H1 (cell line): ENCODE measurements around the gene CEP350. TPM values are rescaled to one million over a fixed set of nuclear protein-coding genes. Genes with fewer than 3 reads are reported as not detected.

Experiments
- CTCF ChIA-PET: fragments of 300-600 bp; sonication (Branson Sonifier 250); formaldehyde crosslinking; loops from one replicate; lab custom pipeline; 2021; ENCODE audit not compliant: partially characterized antibody; lab: Charles Lee
- POLR2A ChIA-PET: fragments of 300-600 bp; sonication (Branson Sonifier 250); formaldehyde crosslinking; loops from one replicate; lab custom pipeline; 2021; ENCODE audit warnings: inconsistent platforms; ENCODE audit not compliant: partially characterized antibody; lab: Charles Lee
- DNase-seq, 2 experiments: peaks; one replicate each; pipeline versions ENCODE4 v3.0.0 to v3.0.0-alpha.2; 2010 to 2022; ENCODE audit warnings: low spot score in 2 of 2, low read depth in 1 of 2, mixed read lengths in 1 of 2
- FAIRE-seq: peaks from 2 replicates; lab custom pipeline; 2011; peaks lifted over from hg19 to GRCh38; lab: Jason Lieb, UNC
- H2AFZ ChIP-seq: 2 replicates; pipeline ENCODE4 v1.8.1; 2012; ENCODE audit warnings: low read length, inconsistent platforms
- H2AK5ac ChIP-seq: 2 replicates; pipeline ENCODE4 v1.6.1; 2013; ENCODE audit warnings: low read depth, low read length
- H2BK120ac ChIP-seq: replicated peaks from 2 replicates; pipeline ENCODE3; 2013; ENCODE audit warnings: low read depth, low read length, inconsistent platforms
- H2BK12ac ChIP-seq: 2 replicates; pipeline ENCODE4 v1.6.1; 2013; ENCODE audit warnings: low read depth, low read length
- H2BK15ac ChIP-seq: 2 replicates; pipeline ENCODE4 v1.6.1; 2013; ENCODE audit warnings: low read length
- H2BK20ac ChIP-seq: 2 replicates; pipeline ENCODE4 v1.6.1; 2013; ENCODE audit warnings: low read length
- H2BK5ac ChIP-seq: 2 replicates; pipeline ENCODE4 v1.6.1; 2013; ENCODE audit warnings: low read depth, low read length
- H3K14ac ChIP-seq: 2 replicates; pipeline ENCODE4 v1.6.1; 2013; ENCODE audit warnings: inconsistent platforms; ENCODE audit not compliant: insufficient read length
- H3K18ac ChIP-seq: 2 replicates; pipeline ENCODE4 v1.6.1; 2013; ENCODE audit warnings: low read length; ENCODE audit errors: extremely low read depth
- H3K23ac ChIP-seq: 2 replicates; pipeline ENCODE4 v1.6.1; 2013; ENCODE audit warnings: inconsistent platforms; ENCODE audit not compliant: insufficient read length
- H3K23me2 ChIP-seq: 2 replicates; pipeline ENCODE4 v1.6.1; 2013; ENCODE audit warnings: low read depth, low read length
- H3K27ac ChIP-seq: 2 replicates; pipeline ENCODE4 v1.6.1; 2011; ENCODE audit warnings: low read depth, low read length, inconsistent platforms
- H3K27me3 ChIP-seq, 4 experiments: replicated peaks in 1 of 4; 1 replicate in 1 of 4; 2 replicates in 3 of 4; pipeline versions ENCODE4 v1.6.1 to v1.8.1; 2011 to 2013; ENCODE audit warnings: low read length in 3 of 4, mild to moderate bottlenecking in 3 of 4, inconsistent platforms in 2 of 4, mixed read lengths in 2 of 4, moderate library complexity in 1 of 4; ENCODE audit not compliant: control insufficient read depth in 3 of 4, insufficient read depth in 3 of 4; ENCODE audit errors: extremely low read depth in 1 of 4
- H3K36me3 ChIP-seq, 4 experiments: 2 replicates each; pipeline versions ENCODE4 v1.6.1 to v1.8.1; 2011 to 2013; ENCODE audit warnings: mild to moderate bottlenecking in 4 of 4, low read length in 3 of 4, moderate library complexity in 2 of 4, control low read depth in 1 of 4, inconsistent platforms in 1 of 4; ENCODE audit not compliant: insufficient read depth in 4 of 4, control insufficient read depth in 2 of 4
- H3K4ac ChIP-seq: replicated peaks from 2 replicates; pipeline ENCODE3; 2013; ENCODE audit warnings: low read length, low read depth, mixed read lengths, inconsistent platforms; ENCODE audit not compliant: insufficient read length
- H3K4me1 ChIP-seq, 4 experiments: replicated peaks in 1 of 4; 1 replicate in 1 of 4; 2 replicates in 3 of 4; pipeline versions ENCODE4 v1.6.1 to v1.8.1; 2011 to 2013; ENCODE audit warnings: low read length in 3 of 4, inconsistent platforms in 2 of 4, mixed read lengths in 1 of 4; ENCODE audit not compliant: insufficient read depth in 4 of 4, control insufficient read depth in 3 of 4
- H3K4me2 ChIP-seq, 2 experiments: 2 replicates each; pipeline versions ENCODE4 v1.6.1 to v1.8.1; 2011 to 2013; ENCODE audit warnings: low read depth in 2 of 2, low read length in 2 of 2, control low read depth in 1 of 2, inconsistent platforms in 1 of 2, mild to moderate bottlenecking in 1 of 2; ENCODE audit not compliant: insufficient read depth in 1 of 2
- H3K4me3 ChIP-seq, 4 experiments: fragments of 200-600, 300-600 bp in 1 of 4; sonication (generic), shearing (Covaris generic), sonication (Bioruptor Twin) in 1 of 4; 2 replicates each; pipeline versions ENCODE4 v1.5.1 to v1.8.1; 2011 to 2016; ENCODE audit warnings: low read length in 4 of 4, low read depth in 3 of 4, control low read depth in 2 of 4, inconsistent platforms in 2 of 4, mild to moderate bottlenecking in 2 of 4, mixed read lengths in 1 of 4, moderate library complexity in 1 of 4; ENCODE audit not compliant: insufficient read depth in 2 of 4; ENCODE audit errors: extremely low read depth in 1 of 4
- H3K56ac ChIP-seq: replicated peaks from 2 replicates; pipeline ENCODE3; 2013; ENCODE audit warnings: low read depth, mild to moderate bottlenecking, mixed read lengths, low read length, inconsistent platforms; ENCODE audit not compliant: insufficient read length
- H3K79me1 ChIP-seq: 2 replicates; pipeline ENCODE4 v1.6.1; 2013; ENCODE audit warnings: low read depth, low read length, control low read depth
- H3K79me2 ChIP-seq, 2 experiments: 2 replicates each; pipeline versions ENCODE4 v1.6.1 to v1.8.1; 2012 to 2013; ENCODE audit warnings: low read length in 2 of 2, mild to moderate bottlenecking in 2 of 2, inconsistent platforms in 1 of 2; ENCODE audit not compliant: insufficient read depth in 2 of 2, control insufficient read depth in 1 of 2
- H3K9ac ChIP-seq, 4 experiments: replicated peaks in 1 of 4; 1 replicate in 1 of 4; 2 replicates in 3 of 4; pipeline versions ENCODE4 v1.6.1 to v1.8.1; 2011 to 2013; ENCODE audit warnings: low read depth in 3 of 4, low read length in 3 of 4, control low read depth in 2 of 4, mild to moderate bottlenecking in 2 of 4, moderate library complexity in 2 of 4, inconsistent platforms in 1 of 4; ENCODE audit errors: extremely low read depth in 1 of 4
- H3K9me3 ChIP-seq, 2 experiments: 2 replicates each; pipeline versions ENCODE4 v1.6.1 to v1.8.1; 2012 to 2013; ENCODE audit warnings: mild to moderate bottlenecking in 2 of 2, moderate library complexity in 2 of 2, control low read depth in 1 of 2, inconsistent platforms in 1 of 2, low read depth in 1 of 2, low read length in 1 of 2, mixed read lengths in 1 of 2; ENCODE audit not compliant: insufficient read depth in 2 of 2
- H4K20me1 ChIP-seq, 2 experiments: replicated peaks in 1 of 2; 2 replicates each; pipeline versions ENCODE3 to v1.8.1; 2011 to 2013; ENCODE audit warnings: inconsistent platforms in 2 of 2, low read length in 2 of 2, mild to moderate bottlenecking in 1 of 2; ENCODE audit not compliant: insufficient read depth in 2 of 2, control insufficient read depth in 1 of 2
- H4K5ac ChIP-seq: 2 replicates; pipeline ENCODE4 v1.6.1; 2013; ENCODE audit warnings: low read length, low read depth, mixed read lengths, inconsistent platforms; ENCODE audit not compliant: insufficient read length
- H4K8ac ChIP-seq: 2 replicates; pipeline ENCODE4 v1.8.0; 2013; ENCODE audit warnings: mild to moderate bottlenecking, moderate library complexity, low read length, inconsistent platforms; ENCODE audit not compliant: insufficient read depth; ENCODE audit errors: extremely low read depth
- H4K91ac ChIP-seq: replicated peaks from 2 replicates; pipeline ENCODE3; 2013; ENCODE audit warnings: low read length, mixed read lengths, inconsistent platforms; ENCODE audit not compliant: insufficient read length
- CBX8 ChIP-seq: fragments of 300-800, 300-1000 bp; sonication (generic); IDR thresholded peaks from 2 replicates; pipeline ENCODE4 v1.7.1; 2016; ENCODE audit warnings: low read depth, low read length, borderline replicate concordance
- CTBP2 ChIP-seq: IDR thresholded peaks from 2 replicates; pipeline ENCODE4 v1.7.0; 2011; ENCODE audit warnings: borderline replicate concordance, mild to moderate bottlenecking, moderate library complexity, mixed read lengths, low read length; ENCODE audit not compliant: insufficient read depth, insufficient read length
- KDM4A ChIP-seq: IDR thresholded peaks from one replicate; pipeline ENCODE4 v1.7.1; 2012; ENCODE audit warnings: low read depth, mild to moderate bottlenecking, moderate library complexity, low read length, inconsistent platforms; ENCODE audit not compliant: severe bottlenecking
- NRF1 ChIP-seq: IDR thresholded peaks from 2 replicates; pipeline ENCODE4 v1.6.1; 2011; ENCODE audit warnings: mild to moderate bottlenecking, low read depth, low read length, improper control_type of control experiment
- PHF8 ChIP-seq: fragments of 200-600 bp; sonication (generic); conservative IDR thresholded peaks from 2 replicates; pipeline ENCODE4 v1.7.1; 2012; ENCODE audit warnings: low read depth, mild to moderate bottlenecking, inconsistent platforms, low read length, moderate library complexity
- SP2 ChIP-seq: IDR thresholded peaks from 2 replicates; pipeline ENCODE4 v1.6.1; 2012; ENCODE audit warnings: mild to moderate bottlenecking, low read length, inconsistent platforms
- TAF7 ChIP-seq: optimal IDR thresholded peaks from 2 replicates; pipeline ENCODE3; 2011; ENCODE audit warnings: low read depth, mild to moderate bottlenecking, inconsistent platforms, low read length, moderate library complexity, borderline replicate concordance
- ZNF274 ChIP-seq: IDR thresholded peaks from 2 replicates; pipeline ENCODE4 v1.7.0; 2012; ENCODE audit warnings: low read length, borderline replicate concordance; ENCODE audit errors: extremely low read depth
- WGBS, 2 experiments: shearing (Covaris generic) in 1 of 2; methylation state at CpG; one replicate each; pipeline versions ENCODE4 v1.1.6 to v1.1.7; 2013 to 2015; ENCODE audit warnings: low lambda C conversion rate in 2 of 2, mixed read lengths in 2 of 2, inconsistent platforms in 1 of 2, low coverage in 1 of 2, missing lambda C conversion rate in 1 of 2; ENCODE audit not compliant: insufficient replicate concordance in 2 of 2, insufficient coverage in 1 of 2, insufficient read length in 1 of 2; ENCODE audit errors: extremely low coverage in 1 of 2, missing lambda C conversion rate in 1 of 2; 5-methylcytosine and 5-hydroxymethylcytosine counted together
- polyA plus RNA-seq, 7 experiments: library from polyadenylated mRNA; depleted of rRNA in 3 of 7; stranded (reverse) in 5 of 7; unstranded in 2 of 7; fragments of >200 nt in 5 of 7; fragments of 200-250 nt in 2 of 7; gene quantifications; 1 replicate in 5 of 7; 2 replicates in 1 of 7; 4 replicates in 1 of 7; pipeline versions ENCODE4 v1.2.1 to v1.2.3, GENCODE V29; 2011 to 2013; ENCODE audit warnings: missing spikeins in 2 of 7, mixed read lengths in 2 of 7
- total RNA-seq: library from RNA; stranded (reverse); fragmentation: NEBNext Ultra II Directional; extraction: Animal tissue kit (Norgen Biotek cat#: 25700); gene quantifications from 2 replicates; pipeline ENCODE4 v1.2.1, GENCODE V29; 2021

CEP350 gene
- total and polyA plus RNA-seq, 2 of the 8 experiments (the other 6 are each of a cell fraction or from before 2014, with no cell fraction given), result 5.6 to 39.4 TPM

DNA sequence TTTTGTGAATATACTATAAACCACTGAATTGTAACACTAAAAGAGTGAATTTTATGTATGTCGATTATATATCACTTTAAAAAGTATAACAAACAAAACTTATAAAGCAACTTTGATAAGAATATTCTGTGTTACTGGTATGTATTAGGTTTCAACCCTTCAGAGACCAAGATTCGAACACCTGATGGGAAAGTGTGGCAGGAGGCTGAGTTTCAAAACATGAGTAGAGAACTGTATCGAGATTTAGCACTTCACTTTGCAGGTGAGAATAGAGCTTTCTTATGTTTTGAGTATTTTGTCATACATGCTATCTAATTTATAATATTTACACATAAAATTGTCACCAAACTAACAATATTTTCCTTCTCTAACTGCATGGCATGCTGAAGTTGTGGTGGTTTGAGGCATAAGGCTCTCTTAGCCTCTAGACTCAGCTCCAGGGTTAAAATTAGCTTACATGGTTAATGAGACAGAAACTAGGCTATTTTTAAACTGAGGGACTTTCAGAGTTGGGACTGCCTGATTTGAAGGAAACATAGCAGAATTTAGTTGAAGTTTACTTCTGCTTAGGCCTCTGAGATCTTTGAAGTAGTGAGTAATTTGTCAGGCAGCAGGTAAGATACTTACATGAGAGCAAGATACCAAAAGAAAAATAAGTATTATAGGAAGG is 48.6 kb downstream of the CEP350 start:
- Histone ChIP-seq H2BK15ac (no peak overlapping the region), H2BK5ac (no peak overlapping the region), H3K23me2 (no peaks in the 10 kb centered on the region; the same call in 1 of the 2 replicates), H3K36me3 (peaks cover 0 to 14% (median 5%) of the 10 kb centered on the region in 4 experiments; a peak in 3 of 8 replicates), H4K91ac (no peak overlapping the region), H3K4ac (no peak overlapping the region), H2AK5ac (no peak overlapping the region), H3K27me3 (no peaks in the 10 kb centered on the region), H2BK20ac (no peak overlapping the region), H2BK12ac (no peak overlapping the region), H3K4me2 (no peak overlapping the region), H4K8ac (no peak overlapping the region), H3K4me1 (no peaks in the 10 kb centered on the region), H3K79me1 (no peaks in the 10 kb centered on the region), H3K14ac (no peak overlapping the region), H3K56ac (no peak overlapping the region), H4K20me1 (peaks cover 0 to 2% of the 10 kb centered on the region in 2 experiments), H2BK120ac (no peak overlapping the region), H3K79me2 (no peaks in the 10 kb centered on the region), H3K23ac (no peak overlapping the region), H2AFZ (no peak overlapping the region), H3K9ac (no peak overlapping the region), H3K27ac (no peak overlapping the region), H3K4me3 (no peak overlapping the region), H3K18ac (no peak overlapping the region), H3K9me3 (no peaks in the 10 kb centered on the region), H4K5ac (no peak overlapping the region)
- ChIA-PET CTCF (interaction anchor here (1.1 to 1.6 kb wide), 2 partner anchors 9 to 136 kb away, joined by 3 to 5 read pairs; no protein-coding TSS in a partner anchor), POLR2A (no interaction called here)
- no peak for TF ChIP-seq CBX8
- no peak for TF ChIP-seq SP2
- TF ChIP-seq ZNF274, result no peak
- TF ChIP-seq NRF1, result no peak
- no peak for TF ChIP-seq TAF7
- TF ChIP-seq CTBP2, result no peak
- TF ChIP-seq PHF8, result no peak
- no peak for TF ChIP-seq KDM4A
- 93% methylated on average over 3 of the region's 3 CpGs; no CpG with 5 or more reads in 1 of the 2 experiments for WGBS, 2 experiments
- DNase-seq (no peak), FAIRE-seq (no peak)
